HTR-8/SVneo (cell line): Measurements from ENCODE around the gene CDCP2.
A peak's percentile ranks its signal among the peaks of the same experiment; 100 is the strongest.

Experiments used
- DNase-seq: peaks from one replicate; pipeline ENCODE4 v3.0.0; 2011; ENCODE audit warnings: low spot score, mixed read lengths; ENCODE audit not compliant: insufficient read length
- FAIRE-seq: peaks from 2 replicates; lab custom pipeline; 2011; peaks lifted over from hg19 to GRCh38; lab: Jason Lieb, UNC

The CDCP2 gene

DNA sequence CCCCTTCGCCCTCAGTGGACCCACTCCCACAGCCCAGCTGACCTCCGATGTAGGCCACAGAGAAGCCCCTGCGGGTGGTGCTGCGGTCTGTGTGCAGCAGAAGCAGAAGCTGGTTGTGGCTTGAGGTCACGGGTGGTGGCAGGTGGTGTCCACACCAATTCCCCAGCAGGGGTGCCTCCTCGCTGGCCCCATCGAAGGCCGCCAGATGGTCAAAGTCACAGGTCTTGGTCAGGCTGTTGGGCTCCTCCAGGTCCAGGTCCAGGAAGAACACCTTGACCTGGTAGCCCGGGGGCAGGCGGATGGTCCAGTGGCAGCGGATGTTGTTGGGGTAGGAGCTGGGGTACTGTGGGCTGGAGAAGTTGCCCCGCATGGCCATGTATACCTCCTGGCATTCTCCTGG, 13.1 kb downstream of the CDCP2 start:
- FAIRE-seq = no peak
- no peak for DNase-seq

DNA sequence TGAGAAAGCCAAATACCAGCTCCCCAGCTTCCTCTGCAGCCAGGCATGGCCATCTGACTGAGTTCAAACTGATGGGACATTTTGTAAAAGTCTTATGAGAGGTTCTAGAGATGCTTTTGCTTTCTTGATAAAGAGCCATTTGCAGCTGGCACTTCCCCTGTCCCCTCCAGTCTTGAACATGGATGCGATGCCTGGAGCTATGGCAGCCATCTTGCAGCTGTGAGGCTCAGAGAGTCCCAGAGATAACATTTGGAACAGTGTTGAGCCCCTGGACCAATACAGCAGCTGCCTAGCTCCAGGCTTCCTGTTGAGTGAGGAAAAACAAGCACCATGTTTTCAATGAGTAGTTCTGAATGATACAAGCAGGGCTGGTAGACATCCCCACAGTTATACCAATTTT, 13.8 kb downstream of the CDCP2 start:
- no peak for FAIRE-seq
- DNase-seq = no peak

DNA sequence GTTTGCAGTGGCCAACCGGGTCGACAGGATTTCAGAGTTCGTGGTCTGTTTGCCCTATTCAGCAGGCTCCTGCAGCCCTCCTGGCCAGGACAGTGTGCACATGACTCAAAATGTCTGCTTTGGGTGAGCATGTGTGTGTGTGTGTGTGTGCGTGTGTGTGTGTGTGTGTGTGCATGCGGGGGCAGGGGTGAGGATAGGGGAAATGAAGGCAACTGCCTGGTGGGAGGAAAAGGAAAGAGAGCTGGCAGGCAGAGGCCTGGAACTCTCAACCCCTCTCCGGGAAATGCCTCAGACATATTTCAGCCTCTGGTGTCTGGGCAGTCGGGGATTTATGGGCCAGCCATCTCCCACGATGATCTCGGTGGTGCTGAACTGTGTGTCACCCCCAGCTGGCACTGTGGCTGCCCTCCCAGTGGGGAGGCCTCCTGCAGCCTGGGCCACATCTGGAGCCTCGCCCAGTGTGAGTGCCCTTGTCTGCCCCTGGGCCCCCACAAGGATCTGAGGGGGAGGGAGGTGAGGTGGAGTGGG, 15.2 kb downstream of the CDCP2 start:
- FAIRE-seq (no peak), DNase-seq (no peak)

DNA sequence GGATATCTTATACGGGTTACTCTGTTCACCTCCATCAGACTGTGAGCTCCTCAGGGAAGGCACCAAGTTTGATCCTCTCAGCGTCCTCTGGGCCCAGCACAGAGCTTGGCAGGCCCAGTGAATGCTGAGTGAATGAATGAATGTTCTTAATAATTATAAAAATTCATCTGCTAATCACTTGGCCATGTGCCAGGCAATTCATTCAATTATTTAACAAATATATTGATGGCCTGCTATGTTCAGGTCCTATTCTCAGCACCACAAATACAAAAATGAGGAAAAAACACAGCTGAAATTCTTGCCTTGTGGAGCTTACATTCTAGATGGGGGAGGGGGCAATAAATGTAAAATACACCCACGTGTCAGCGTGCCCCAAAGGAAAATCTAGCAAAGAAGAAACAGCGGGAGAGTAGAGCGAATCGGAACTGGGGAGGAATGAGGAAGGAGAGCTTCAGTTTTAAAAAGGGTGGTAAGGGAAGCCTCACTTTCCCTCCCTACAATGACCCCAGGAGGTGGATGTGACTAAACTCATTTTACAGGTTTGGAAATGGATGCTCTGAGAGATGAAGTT, 15.8 kb downstream of the CDCP2 start:
- FAIRE-seq (no peak), DNase-seq (no peak)

DNA sequence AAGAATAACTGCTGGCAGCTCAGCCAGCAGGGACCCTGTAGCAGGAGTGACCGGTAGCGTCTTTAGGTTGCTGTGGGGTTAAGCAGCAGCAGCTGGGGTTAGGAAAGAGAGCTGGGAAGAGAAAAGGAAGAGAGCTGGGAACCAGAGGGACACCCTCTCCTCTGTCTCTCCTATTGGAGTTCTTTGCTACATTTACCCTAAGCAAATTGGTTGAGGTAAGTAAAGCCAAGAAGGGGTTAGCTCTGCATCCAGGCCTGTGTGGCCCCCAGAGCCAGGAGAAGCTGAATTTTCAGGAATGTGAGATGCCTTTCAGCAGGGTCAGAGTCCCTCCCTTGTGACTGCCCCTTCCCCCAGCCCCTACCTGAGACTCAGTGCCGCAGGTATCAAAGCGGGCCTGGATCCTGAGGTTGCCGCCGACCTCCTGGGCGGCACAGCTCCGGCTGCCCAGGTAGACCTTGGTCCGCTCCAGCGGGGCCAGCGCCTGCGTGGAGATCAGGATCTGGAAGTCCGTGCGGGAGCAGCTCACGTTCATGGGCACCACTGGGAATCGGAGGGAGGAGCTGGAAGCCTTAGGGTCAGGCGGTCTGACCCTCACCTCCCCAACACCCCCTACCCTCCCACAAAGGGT, 16.4 kb downstream of the CDCP2 start:
- no peak for DNase-seq

DNA sequence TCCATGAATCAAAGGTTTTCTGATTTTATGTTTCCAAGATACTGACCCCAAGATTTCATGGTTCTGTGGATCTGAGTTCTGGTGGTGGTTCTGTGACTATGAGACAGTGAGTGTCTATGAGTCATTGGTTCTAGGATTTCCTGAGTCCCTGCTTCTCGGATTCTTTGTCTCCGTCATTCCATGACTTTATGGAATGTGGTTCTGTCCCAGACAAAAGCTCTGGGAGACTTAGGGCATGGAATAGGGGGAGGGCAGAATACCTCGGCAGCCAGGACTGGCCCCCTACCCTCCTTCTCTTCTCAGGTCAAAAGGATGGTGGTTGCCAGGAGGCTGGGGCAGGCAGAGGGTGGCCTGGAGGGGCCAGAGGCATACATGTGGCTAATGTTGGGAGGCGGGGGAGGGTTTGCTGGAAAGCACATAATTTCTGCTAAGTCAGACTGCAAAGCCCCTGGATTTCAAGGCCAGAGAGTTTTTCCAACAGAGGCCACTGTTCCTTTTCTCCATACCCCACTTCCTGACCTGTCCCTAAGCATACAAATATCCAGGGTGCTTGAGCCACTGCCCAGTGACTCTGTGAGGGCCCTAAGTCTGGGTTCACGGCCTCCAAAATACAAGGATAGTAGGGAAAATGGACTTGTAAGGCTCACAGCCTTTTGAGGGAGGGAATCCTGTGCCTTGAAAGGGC, 17.2 kb downstream of the CDCP2 start:
- DNase-seq (no peak), FAIRE-seq (no peak)

More for the DNA sequence above, 16.4 kb downstream of the CDCP2 start:
- FAIRE-seq = no peak

DNA sequence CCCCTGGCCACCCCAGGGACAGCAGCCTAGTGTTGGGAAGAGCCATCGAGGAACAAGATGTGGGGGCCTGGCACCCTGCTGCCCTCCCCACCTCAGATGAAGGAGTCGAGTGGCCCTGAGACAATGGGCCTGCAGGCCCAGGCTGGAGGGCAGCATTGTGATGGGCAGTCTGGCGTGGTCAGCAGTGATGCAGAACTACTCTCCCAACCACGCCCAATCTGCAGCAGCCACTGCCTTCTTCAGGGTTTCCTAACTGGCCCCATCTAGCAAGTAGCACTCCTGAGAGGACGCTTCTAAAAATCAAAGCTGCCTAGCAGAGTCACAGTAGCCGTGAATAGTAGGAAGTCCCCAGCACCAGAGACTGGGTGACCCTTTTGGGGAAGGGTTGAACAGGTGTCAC, 18.5 kb downstream of the CDCP2 start:
- FAIRE-seq (no peak), DNase-seq (no peak)

DNA sequence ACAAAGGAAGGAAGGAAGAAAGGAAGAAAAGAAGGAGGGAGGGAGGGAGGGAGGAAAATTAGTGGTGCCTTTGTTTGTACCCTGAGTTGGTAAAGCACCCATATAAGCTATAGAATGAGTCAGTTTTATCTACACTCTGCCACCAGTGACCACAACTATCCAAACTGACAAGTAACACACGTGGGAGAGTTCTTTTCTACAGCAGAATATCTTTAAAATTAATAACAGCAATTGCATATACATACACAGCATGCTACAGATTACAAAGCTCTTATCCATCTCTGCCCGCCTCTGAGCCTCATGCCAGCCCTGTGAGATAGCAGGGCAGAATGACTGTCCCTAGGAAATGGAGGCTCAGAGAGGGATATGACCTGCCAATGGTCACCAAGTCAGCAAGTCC, 20.3 kb downstream of the CDCP2 start:
- FAIRE-seq (no peak), DNase-seq (no peak)

DNA sequence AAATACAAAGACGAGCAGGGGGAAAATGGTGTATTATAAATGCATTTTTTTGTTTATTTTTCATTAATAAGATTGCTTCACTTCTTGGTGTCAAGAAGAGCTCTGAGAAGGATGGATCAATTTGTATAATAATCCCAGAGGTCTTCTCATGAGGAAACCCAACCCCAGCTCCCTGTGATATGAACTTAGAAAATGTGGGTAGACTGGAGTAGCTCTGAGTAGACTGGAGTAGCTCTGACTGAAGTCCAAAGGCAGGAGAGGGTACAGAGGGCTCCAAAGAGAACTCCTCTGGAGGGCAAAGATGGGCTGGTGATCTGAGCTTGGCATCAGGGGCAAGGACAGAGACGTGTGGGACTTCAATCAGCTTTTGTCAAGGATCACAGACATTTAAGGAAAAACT, 21.4 kb downstream of the CDCP2 start:
- no peak for DNase-seq
- FAIRE-seq = no peak

DNA sequence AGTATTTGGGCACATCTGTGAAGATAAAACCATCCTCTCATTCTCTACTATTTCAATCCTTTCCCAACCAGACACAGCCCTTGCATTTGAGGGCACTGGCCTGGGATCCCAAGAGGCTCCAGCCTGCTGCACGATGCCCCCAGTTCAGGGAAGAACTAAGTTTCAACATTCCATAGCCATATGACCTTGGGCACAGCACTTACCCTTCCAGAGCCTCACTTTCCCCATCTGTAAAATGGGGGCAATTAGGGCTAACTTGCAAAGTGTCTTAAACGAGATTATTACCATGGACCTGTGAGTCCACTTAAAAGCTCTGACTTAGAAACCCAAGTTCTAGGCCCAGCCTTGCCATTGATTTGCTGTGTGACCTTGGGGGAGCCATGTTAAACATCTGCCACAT, 22.9 kb downstream of the CDCP2 start:
- FAIRE-seq (no peak), DNase-seq (no peak)

DNA sequence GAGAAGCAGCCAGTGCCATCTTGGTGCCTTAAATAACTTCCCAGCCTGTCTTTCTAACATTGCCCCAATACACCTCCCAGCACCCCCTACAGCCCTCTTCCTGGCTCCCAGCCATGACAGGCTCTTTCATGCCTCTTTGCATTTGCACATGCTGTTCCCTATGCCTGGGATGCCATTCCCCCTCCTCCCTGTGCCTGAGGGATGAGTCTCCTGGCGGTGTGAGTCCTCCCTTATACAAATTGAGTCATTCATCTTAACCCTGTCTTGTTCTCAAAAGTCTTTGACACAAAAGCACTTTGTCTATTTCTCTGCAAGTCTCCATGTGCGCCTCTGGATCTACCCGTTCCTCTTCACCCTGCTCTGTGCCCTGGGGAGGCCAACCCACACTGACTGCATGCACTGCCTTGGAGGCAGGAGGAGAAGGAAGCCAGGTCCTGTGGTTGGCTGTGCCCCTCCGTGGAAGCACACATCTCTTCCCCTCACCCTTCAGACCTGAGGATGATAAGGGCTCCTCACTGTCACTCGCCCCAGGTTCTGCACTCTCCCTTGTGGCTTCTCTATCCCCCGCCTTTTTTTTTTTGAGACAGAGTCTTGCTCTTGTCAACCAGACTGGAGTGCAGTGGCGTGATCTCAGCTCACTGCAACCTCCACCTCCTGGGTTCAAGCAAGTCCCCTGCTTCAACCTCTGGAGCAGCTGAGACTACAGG, 25.1 kb downstream of the CDCP2 start:
- DNase-seq (no peak), FAIRE-seq (no peak)

DNA sequence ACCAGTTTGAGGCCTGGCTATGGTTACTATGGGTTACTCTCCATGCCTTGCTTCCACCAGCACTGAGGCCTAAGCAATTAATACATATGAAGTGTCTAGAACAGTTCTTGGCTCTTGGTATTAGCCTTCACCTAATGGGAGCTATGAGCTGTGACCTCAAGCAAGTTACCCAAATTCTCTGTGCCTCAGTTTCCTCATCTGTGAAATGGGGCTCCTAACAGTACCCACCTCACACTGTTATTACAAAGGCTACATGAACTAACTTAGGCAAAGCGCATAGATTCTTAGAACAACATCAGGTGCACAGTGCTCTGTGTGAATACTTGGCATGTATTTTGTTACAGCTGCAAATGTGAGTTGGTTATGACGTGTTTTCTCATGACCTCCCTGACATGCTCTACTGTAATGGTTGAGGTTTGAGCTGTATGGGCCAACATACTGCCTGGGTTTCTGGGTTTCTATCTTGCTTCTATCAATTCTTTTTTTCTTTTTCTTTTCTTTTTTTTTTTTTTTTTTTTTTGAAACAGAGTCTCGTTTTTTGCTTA, 26.5 kb downstream of the CDCP2 start:
- DNase-seq (no peak), FAIRE-seq (no peak)

DNA sequence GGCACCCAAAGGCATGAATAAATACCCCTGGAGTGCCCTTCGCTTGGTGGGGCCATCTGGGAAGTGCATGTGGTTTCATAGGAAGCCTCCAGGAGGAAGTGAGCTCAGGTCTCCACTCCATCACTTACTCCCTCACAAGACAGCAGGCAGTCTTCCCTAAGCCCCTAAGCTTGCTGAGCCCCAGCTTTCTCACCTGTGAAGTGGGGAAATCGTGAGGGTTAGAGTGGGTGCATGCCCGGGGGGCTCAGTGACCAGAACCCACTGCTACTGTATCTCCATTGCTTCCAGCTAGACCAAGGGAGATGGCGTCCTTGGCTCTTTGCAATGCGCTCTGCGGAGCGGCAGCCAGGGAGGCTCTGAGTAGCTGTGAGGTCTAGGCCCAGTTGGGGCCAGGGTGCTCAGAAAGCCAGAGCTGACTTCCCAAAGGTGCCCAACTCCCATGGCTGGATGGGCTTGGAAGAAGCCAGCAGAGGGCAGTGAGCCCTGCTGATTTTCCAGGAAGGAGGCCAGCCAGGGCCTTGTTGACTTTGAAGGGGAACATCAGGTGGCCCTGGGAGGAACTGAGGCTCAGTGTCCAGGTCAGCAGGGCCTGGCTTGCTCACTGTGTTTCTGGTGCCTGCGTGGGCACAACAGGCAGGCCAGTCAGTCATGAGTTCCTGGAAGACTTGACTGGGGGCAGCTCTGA, 27.3 kb downstream of the CDCP2 start:
- DNase-seq = no peak
- FAIRE-seq = no peak

DNA sequence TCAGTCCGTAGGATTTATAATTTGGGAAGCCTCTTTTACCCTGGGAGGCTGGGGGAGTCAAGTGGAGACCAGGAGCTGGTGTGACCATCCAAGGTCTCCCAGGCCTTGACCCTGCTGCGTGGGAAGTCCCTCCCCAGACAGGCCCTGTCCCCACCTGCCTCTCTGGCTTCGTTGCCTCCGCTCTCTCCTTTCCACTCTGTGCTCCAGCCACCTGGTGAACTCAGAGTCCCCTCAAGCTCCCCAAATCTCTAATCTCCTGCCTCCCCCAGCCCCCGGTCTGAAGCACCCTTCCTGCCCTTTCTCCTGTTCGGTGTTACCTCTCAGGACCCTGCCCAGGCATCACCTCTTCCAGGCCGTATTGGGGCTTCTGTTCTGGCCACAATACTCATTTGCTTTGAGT, 27.9 kb downstream of the CDCP2 start:
- DNase-seq = no peak
- no peak for FAIRE-seq

DNA sequence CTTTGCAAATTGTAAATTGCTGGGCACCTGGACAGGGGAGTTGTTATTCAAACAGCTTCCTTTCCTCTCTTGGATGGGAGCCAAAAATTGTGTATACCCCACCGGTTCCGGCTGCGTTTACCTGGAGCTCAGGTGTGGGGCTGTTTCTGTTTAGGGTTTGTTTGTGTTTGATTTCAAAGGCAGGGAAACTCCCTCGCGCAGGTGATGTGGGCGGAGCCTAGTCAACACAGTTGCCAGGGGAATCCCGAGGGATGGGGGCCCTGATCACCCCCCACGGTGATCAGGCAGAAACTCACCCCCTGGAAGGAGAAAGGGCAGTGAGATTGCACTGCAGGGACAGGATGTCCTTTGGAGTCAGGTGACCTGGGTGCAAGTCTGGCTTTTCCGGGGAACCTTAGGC, 28.3 kb downstream of the CDCP2 start:
- DNase-seq = no peak
- FAIRE-seq = no peak

DNA sequence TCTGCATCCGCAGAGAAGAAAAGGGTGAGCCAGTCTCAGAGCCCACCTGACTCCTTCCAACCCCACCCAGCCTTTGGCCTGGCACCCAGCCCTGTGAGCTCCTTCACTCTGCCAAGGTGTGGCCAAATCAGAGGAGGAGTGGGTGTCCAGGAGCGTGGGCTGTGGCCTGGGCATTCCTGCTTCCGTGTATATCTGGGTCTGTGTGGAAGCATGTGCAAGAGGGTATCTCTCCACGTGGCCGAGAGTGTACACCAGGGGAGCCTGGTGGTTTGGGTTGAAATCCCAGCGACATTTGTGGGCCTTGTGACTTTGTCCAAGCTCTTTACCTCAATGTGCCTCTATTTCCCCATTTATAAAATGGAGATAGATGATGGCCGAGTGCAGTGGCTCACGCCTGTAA, 29.8 kb downstream of the CDCP2 start:
- DNase-seq = no peak
- no peak for FAIRE-seq

DNA sequence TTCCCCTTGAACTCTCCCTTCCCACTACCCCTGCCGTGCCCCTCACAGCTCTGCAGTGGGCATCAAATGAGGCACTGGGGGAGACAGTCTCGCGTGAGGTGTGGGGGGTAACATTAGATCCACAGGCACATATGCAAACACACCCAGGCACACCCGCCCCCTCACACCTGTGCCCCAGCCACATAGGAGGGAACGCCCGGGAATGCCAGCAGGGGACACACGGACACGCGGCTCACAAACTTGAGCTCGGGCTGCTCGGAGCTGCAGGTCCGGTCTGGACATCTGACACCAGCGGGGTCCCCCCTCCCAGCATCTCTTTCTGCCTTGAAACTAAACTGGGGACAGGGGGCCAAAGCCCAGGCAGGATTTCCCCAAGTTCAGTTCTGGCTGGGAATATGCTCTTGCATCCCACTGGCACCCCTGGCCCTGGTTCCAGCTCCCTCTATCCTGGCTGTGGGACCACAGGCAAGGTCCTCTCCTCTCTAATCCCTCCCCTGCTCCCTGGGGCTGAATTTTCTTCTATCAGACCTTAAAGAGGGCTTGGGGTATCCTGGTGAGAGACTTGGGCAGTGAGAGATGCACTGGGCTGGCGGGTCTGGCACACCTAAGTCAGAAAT, 30.6 kb downstream of the CDCP2 start:
- DNase-seq (no peak), FAIRE-seq (no peak)

DNA sequence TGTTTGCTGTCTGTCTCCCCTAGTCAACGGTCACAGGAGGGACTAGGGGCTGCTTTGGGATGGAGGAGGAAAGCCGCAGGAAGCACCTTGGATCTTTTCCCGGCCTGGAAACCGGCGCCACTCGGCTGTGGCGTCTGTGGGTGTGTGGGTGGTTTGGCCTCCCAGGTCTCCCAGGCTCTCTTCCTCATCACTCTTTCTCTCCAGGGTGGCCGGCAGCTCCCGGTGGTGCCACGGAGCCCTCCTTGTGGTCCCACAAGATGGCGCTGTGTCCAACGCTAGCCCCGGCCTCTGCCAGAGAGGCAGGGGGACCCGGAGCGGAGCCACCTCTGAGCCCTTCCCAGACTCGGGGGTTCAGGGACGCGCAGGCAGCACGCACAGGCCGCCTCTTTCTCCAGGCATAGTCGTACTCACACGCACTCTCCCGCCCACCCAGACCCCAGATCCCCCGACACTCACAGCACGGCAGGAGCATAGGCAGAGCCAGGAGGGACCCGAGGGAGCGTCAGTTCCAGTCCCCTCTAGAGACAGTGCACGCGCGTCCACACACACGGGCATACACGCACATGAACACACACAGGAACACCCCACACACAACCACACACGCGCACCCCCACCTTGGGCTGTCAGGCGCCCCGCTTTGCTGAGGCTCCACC, 31.2 kb downstream of the CDCP2 start:
- peak; percentile 78 for DNase-seq
- FAIRE-seq = peak; percentile 23
